Lung (tissue), 12 donors: ENCODE results near the gene SPHK2. TPM values are rescaled to one million over a fixed set of nuclear protein-coding genes. Genes with fewer than 3 reads are reported as not detected.

Source experiments
- ATAC-seq: fragments of 200-7000 bp; cut with Tn5 transposase; one replicate; pipeline ENCODE4 v1.9.1; 2020; ENCODE audit warnings: moderate number of reproducible peaks; ENCODE audit not compliant: insufficient read depth, low FRiP score
- DNase-seq, 3 donors: peaks; one replicate each; pipeline ENCODE4 v3.0.0-alpha.2; 2013 to 2017
- H3K27ac ChIP-seq, 2 donors: one replicate each; pipeline ENCODE4 v1.5.1; 2013; ENCODE audit warnings: mild to moderate bottlenecking in 2 of 2, moderate library complexity in 2 of 2, control low read depth in 1 of 2, inconsistent platforms in 1 of 2, low read depth in 1 of 2, low read length in 1 of 2
- H3K27me3 ChIP-seq, 3 donors: one replicate each; pipeline ENCODE4 v1.5.1; 2013; ENCODE audit warnings: low read length in 2 of 3; ENCODE audit not compliant: control insufficient read depth in 3 of 3, insufficient read depth in 3 of 3
- H3K36me3 ChIP-seq, 4 donors: one replicate each; pipeline ENCODE4 v1.5.1; 2013; ENCODE audit warnings: low read length in 4 of 4, mild to moderate bottlenecking in 1 of 4, moderate library complexity in 1 of 4; ENCODE audit not compliant: control insufficient read depth in 4 of 4, insufficient read depth in 4 of 4
- H3K4me1 ChIP-seq, 5 donors: one replicate each; pipeline ENCODE4 v1.5.1; 2013; ENCODE audit warnings: low read length in 5 of 5, mild to moderate bottlenecking in 2 of 5, moderate library complexity in 1 of 5; ENCODE audit not compliant: control insufficient read depth in 5 of 5, insufficient read depth in 5 of 5
- H3K4me3 ChIP-seq: one replicate; pipeline ENCODE4 v1.5.1; 2013; ENCODE audit warnings: mild to moderate bottlenecking, control low read depth, moderate library complexity
- H3K9ac ChIP-seq, 2 donors: one replicate each; pipeline ENCODE4 v1.5.1; 2013; ENCODE audit warnings: low read length in 2 of 2, control low read depth in 1 of 2; ENCODE audit not compliant: insufficient read depth in 1 of 2
- H3K9me3 ChIP-seq, 4 donors: one replicate each; pipeline ENCODE4 v1.5.1; 2013; ENCODE audit warnings: low read length in 3 of 4, mild to moderate bottlenecking in 1 of 4, moderate library complexity in 1 of 4; ENCODE audit not compliant: control insufficient read depth in 4 of 4, insufficient read depth in 3 of 4
- WGBS, 2 donors: extraction: QIAGEN DNeasy Blood & Tissue Kit; methylation state at CpG; one replicate each; pipeline ENCODE4 v1.1.7; 2013; 5-methylcytosine and 5-hydroxymethylcytosine counted together
- polyA plus RNA-seq, 2 donors: library from polyadenylated mRNA; stranded (reverse); fragments of 200-250 nt; gene quantifications; one replicate each; pipeline ENCODE4 v1.2.1, GENCODE V29; 2013
- total RNA-seq, 2 donors: library from RNA; depleted of rRNA in 1 of 2; stranded (reverse); fragments of >200 nt in 1 of 2; gene quantifications; one replicate each; pipeline ENCODE4 v1.2.1, GENCODE V29; 2014 to 2021
- TF ChIP-seq, protein P1 (sequence below): IDR thresholded peaks from 2 replicates; pipeline ENCODE4 v1.5.1; 2012; ENCODE audit warnings: mild to moderate bottlenecking; ENCODE audit errors: control extremely low read depth, extremely low read depth
- donor health status: control.
- donor health status: control.
- donor health status: Bipolar disorder and iron deficiency.
- donor health status: healthy.
- donor health status: DM: yes; HTN: yes; CAD: no.

The SPHK2 gene
- total and polyA plus RNA-seq, 4 donors, result 10.3 to 35.3 (median 19.0) TPM

DNA sequence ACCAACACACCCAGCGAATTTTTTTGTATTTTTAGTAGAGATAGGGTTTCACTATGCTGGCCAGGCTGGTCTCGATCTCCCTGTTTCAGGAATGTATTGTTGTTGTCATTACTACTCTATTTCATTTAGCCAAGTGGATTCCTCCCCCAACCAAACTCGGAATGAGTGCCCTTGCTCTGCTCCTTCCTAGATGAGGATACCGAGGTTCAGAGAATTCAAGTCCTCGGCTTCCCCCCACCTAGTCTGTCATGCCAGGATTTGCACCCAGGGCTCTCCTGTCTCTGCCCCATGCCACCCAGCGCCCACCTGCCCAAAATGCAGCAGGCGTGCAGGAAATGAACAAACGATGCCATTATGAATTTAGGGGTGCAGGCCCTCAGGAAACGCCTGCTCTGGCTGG lies 16.3 kb upstream of the SPHK2 start:
- WGBS, 2 donors, result 81 to 83% methylated on average over 9 of the region's 9 CpGs
- ATAC-seq, result no peak
- H3K27me3 ChIP-seq, result no peaks in the 10 kb centered on the region
- H3K36me3 ChIP-seq, result no peaks in the 10 kb centered on the region
- no peak overlapping the region for H3K27ac ChIP-seq
- no peaks in the 10 kb centered on the region for H3K4me1 ChIP-seq
- no peaks in the 10 kb centered on the region for H3K9me3 ChIP-seq
- no peak overlapping the region for H3K4me3 ChIP-seq
- TF ChIP-seq, protein P1, sequence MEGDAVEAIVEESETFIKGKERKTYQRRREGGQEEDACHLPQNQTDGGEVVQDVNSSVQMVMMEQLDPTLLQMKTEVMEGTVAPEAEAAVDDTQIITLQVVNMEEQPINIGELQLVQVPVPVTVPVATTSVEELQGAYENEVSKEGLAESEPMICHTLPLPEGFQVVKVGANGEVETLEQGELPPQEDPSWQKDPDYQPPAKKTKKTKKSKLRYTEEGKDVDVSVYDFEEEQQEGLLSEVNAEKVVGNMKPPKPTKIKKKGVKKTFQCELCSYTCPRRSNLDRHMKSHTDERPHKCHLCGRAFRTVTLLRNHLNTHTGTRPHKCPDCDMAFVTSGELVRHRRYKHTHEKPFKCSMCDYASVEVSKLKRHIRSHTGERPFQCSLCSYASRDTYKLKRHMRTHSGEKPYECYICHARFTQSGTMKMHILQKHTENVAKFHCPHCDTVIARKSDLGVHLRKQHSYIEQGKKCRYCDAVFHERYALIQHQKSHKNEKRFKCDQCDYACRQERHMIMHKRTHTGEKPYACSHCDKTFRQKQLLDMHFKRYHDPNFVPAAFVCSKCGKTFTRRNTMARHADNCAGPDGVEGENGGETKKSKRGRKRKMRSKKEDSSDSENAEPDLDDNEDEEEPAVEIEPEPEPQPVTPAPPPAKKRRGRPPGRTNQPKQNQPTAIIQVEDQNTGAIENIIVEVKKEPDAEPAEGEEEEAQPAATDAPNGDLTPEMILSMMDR, result no peak
- no peak for DNase-seq
- no peak overlapping the region for H3K9ac ChIP-seq

DNA sequence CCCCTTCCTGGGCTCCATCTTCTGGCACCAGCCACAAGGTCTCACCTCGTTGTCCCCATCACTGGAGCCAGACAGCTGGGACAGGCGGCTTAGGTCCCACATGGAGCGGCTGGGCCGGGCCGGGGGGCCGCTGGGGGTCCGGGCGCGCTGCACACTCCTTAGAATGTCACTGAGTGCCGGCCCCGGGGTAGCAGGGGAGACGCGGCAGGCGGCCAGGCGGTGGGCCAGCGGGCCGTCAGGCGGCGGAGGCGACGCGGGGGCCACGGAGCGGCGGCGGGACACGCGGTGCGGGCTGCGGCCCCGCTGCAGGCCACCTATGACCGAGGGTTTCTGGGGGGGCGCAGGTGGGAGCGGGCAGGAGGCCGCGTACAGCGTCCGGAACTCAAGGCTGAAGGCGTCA lies 15.9 kb upstream of the SPHK2 start:
- no peak for ATAC-seq
- Histone ChIP-seq H3K4me3 (no peak overlapping the region), H3K4me1 (no peaks in the 10 kb centered on the region), H3K9ac (no peak overlapping the region), H3K27ac (no peak overlapping the region), H3K9me3 (no peaks in the 10 kb centered on the region), H3K27me3 (no peaks in the 10 kb centered on the region), H3K36me3 (no peaks in the 10 kb centered on the region)
- no peak for DNase-seq
- TF ChIP-seq, protein P1, result no peak
- WGBS, 2 donors, result 92 to 93% methylated on average over 32 to 39 of the region's 39 CpGs

DNA sequence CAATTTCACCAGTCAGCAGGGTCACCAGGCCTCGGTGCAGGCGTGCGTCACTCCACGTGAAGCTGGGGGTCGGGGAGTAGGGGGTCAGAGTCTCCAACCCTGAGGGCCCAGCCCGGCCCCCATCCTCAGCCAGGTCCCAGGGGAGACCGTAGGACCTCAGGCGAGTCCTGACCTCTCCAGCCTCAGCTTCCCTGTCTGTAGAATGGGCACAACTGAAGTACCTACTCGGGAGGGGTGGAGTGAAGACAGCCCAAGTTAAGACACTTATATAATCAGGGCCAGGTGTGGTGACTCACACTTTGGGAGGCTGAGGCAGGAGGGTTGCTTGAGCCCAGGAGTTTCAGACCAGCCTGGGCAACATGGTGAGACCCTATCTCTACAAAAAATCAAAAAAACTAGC lies 15.5 kb upstream of the SPHK2 start:
- Histone ChIP-seq H3K27me3 (no peaks in the 10 kb centered on the region), H3K4me1 (no peaks in the 10 kb centered on the region), H3K27ac (no peak overlapping the region), H3K9ac (no peak overlapping the region), H3K9me3 (no peaks in the 10 kb centered on the region), H3K36me3 (no peaks in the 10 kb centered on the region), H3K4me3 (no peak overlapping the region)
- DNase-seq (no peak), ATAC-seq (no peak)
- TF ChIP-seq, protein P1, result no peak
- 95 to 96% methylated on average over 9 of the region's 9 CpGs for WGBS, 2 donors

GRCh38 chr19:48606463-48607358 lies 12.6 kb upstream of the SPHK2 start, which contains the start of gene SPACA4:
Gene SPACA4 (plus strand): TSS chr19:48606742. CDS start chr19:48606979, 237 bp downstream.
- Histone ChIP-seq H3K4me3 (no peak within 1 kb of the TSS), H3K9me3 (no peaks in the 10 kb centered on the region), H3K9ac (no peak within 1 kb of the TSS), H3K27me3 (no peaks in the 10 kb centered on the region), H3K27ac (no peak within 1 kb of the TSS), H3K36me3 (no peaks in the 10 kb centered on the region), H3K4me1 (no peaks in the 10 kb centered on the region)
- ATAC-seq (no peak), DNase-seq (no peak)
- 92% methylated on average over 39 of the region's 39 CpGs for WGBS, 2 donors
- TF ChIP-seq, protein P1, result no peak
